Caco-2 (cell line): ENCODE results near the gene NDST1. TPM values are rescaled to one million over a fixed set of nuclear protein-coding genes. Genes with fewer than 3 reads are reported as not detected.

Experiments
- BruUV-seq: library from RNA; stranded (reverse); fragments of 400-500 nt; replicated peaks from 2 replicates; lab custom pipeline; 2021; lab: Mats Ljungman, UMichigan
- CTCF ChIA-PET: fragments of 300-600 bp; sonication (Branson Sonifier 250); formaldehyde crosslinking; loops from one replicate; lab custom pipeline; 2022; ENCODE audit warnings: antibody characterized with exemption; lab: Charles Lee
- POLR2A ChIA-PET: fragments of 300-600 bp; sonication (Branson Sonifier 250); formaldehyde crosslinking; loops from one replicate; lab custom pipeline; 2022; ENCODE audit warnings: antibody characterized with exemption; lab: Charles Lee
- DNase-seq, 2 experiments: peaks; one replicate each; pipeline versions ENCODE4 v3.0.0 to v3.0.0-alpha.2; 2020 to 2022
- H3K27me3 ChIP-seq: replicated peaks from 2 replicates; pipeline ENCODE4 v1.6.0; 2011; ENCODE audit warnings: low read length; ENCODE audit not compliant: control insufficient read depth, insufficient read depth
- H3K36me3 ChIP-seq: 2 replicates; pipeline ENCODE4 v1.5.1; 2011; ENCODE audit warnings: low read length; ENCODE audit not compliant: control insufficient read depth, insufficient read depth
- H3K4me1 ChIP-seq: fragments of 250-450 bp; sonication (Bioruptor Pico); 2 replicates; pipeline ENCODE4 v1.5.1; 2020; ENCODE audit warnings: mild to moderate bottlenecking
- H3K4me3 ChIP-seq: 2 replicates; pipeline ENCODE4 v1.5.1; 2011; ENCODE audit warnings: low read depth, mild to moderate bottlenecking, control low read depth, low read length
- H3K9me3 ChIP-seq: fragments of 250-450 bp; sonication (Bioruptor Pico); 2 replicates; pipeline ENCODE4 v1.5.1; 2020; ENCODE audit warnings: mild to moderate bottlenecking, moderate library complexity
- H3K27ac Mint-ChIP-seq: one replicate; pipeline ENCODE4 v1.8.0; 2022; ENCODE audit warnings: mixed read lengths; ENCODE audit not compliant: unreplicated experiment
- H3K27me3 Mint-ChIP-seq: one replicate; pipeline ENCODE4 v1.8.0; 2022; ENCODE audit warnings: mixed read lengths; ENCODE audit not compliant: insufficient read depth, unreplicated experiment
- H3K36me3 Mint-ChIP-seq: one replicate; pipeline ENCODE4 v1.8.0; 2022; ENCODE audit warnings: mild to moderate bottlenecking, mixed read lengths; ENCODE audit not compliant: insufficient read depth, unreplicated experiment
- H3K4me1 Mint-ChIP-seq: one replicate; pipeline ENCODE4 v1.8.0; 2022; ENCODE audit warnings: low read depth, mixed read lengths; ENCODE audit not compliant: unreplicated experiment
- H3K4me3 Mint-ChIP-seq: one replicate; pipeline ENCODE4 v1.8.0; 2022; ENCODE audit warnings: mild to moderate bottlenecking, moderate library complexity, mixed read lengths; ENCODE audit not compliant: unreplicated experiment
- H3K9me3 Mint-ChIP-seq: one replicate; pipeline ENCODE4 v1.8.0; 2022; ENCODE audit warnings: mixed read lengths; ENCODE audit not compliant: unreplicated experiment
- intact Hi-C: fragments of 100-400 bp; cut with micrococcal nuclease; formaldehyde crosslinking; loops from one replicate; pipeline ENCODE4 v1.10.0; 2022; ENCODE audit not compliant: unreplicated experiment
- total RNA-seq: library from RNA; stranded (reverse); gene quantifications from 2 replicates; pipeline ENCODE4 v1.2.3, GENCODE V29; 2022
- TF ChIP-seq, protein P1 (sequence below), 2 experiments: fragments of 200-600 bp in 1 of 2; IDR thresholded peaks; 1 replicate in 1 of 2; 2 replicates in 1 of 2; pipeline versions ENCODE4 v1.5.1 to v1.8.0; 2011 to 2022; ENCODE audit warnings: antibody characterized with exemption in 1 of 2, control low read depth in 1 of 2, inconsistent platforms in 1 of 2, low read depth in 1 of 2, low read length in 1 of 2, mild to moderate bottlenecking in 1 of 2, moderate library complexity in 1 of 2; ENCODE audit not compliant: insufficient read depth in 1 of 2, severe bottlenecking in 1 of 2, unreplicated experiment in 1 of 2

NDST1 gene
- total RNA-seq, 1 experiment from 2014 or later, result 110 TPM

GRCh38 chr5:150603052-150603451, 95.1 kb downstream of the NDST1 start:
- TF ChIP-seq, protein P1, sequence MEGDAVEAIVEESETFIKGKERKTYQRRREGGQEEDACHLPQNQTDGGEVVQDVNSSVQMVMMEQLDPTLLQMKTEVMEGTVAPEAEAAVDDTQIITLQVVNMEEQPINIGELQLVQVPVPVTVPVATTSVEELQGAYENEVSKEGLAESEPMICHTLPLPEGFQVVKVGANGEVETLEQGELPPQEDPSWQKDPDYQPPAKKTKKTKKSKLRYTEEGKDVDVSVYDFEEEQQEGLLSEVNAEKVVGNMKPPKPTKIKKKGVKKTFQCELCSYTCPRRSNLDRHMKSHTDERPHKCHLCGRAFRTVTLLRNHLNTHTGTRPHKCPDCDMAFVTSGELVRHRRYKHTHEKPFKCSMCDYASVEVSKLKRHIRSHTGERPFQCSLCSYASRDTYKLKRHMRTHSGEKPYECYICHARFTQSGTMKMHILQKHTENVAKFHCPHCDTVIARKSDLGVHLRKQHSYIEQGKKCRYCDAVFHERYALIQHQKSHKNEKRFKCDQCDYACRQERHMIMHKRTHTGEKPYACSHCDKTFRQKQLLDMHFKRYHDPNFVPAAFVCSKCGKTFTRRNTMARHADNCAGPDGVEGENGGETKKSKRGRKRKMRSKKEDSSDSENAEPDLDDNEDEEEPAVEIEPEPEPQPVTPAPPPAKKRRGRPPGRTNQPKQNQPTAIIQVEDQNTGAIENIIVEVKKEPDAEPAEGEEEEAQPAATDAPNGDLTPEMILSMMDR (IDR thresholded peaks at IDR 0.05; ENCODE audit: insufficient read depth in 1 of 2, low read depth in 1 of 2, low read length in 1 of 2, severe bottlenecking in 1 of 2, unreplicated experiment in 1 of 2), result no peak
- Histone ChIP-seq H3K36me3 (no peaks in the 10 kb centered on the region; the same call in 1 of the 2 replicates), H3K4me1 (peaks cover 10% of the 10 kb centered on the region; the same call in 1 of the 2 replicates), H3K9me3 (no peaks in the 10 kb centered on the region), H3K27me3 (no peaks in the 10 kb centered on the region), H3K4me3 (no peak overlapping the region)
- ChIA-PET CTCF (no interaction called here), POLR2A (no interaction called here)
- no peak overlapping the region for H3K4me3 Mint-ChIP-seq
- H3K36me3 Mint-ChIP-seq, result no peaks in the 10 kb centered on the region
- DNase-seq, result no peak
- H3K9me3 Mint-ChIP-seq, result no peaks in the 10 kb centered on the region
- BruUV-seq, result no TSS peak
- H3K4me1 Mint-ChIP-seq, result peaks cover 9% of the 10 kb centered on the region
- no peaks in the 10 kb centered on the region for H3K27me3 Mint-ChIP-seq
- H3K27ac Mint-ChIP-seq, result no peak overlapping the region
- intact Hi-C loops, result no loop called here

- Mint-ChIP-seq H3K4me3 (no peak overlapping the region), H3K27ac (no peak overlapping the region), H3K9me3 (no peaks in the 10 kb centered on the region), H3K36me3 (no peaks in the 10 kb centered on the region), H3K27me3 (no peaks in the 10 kb centered on the region), H3K4me1 (peaks cover 9% of the 10 kb centered on the region)
- TF ChIP-seq, protein P1 (IDR thresholded peaks at IDR 0.05; ENCODE audit: insufficient read depth in 1 of 2, low read depth in 1 of 2, low read length in 1 of 2, severe bottlenecking in 1 of 2, unreplicated experiment in 1 of 2), result no peak
- no peaks in the 10 kb centered on the region for H3K27me3 ChIP-seq
- intact Hi-C loops, result no loop called here
- CTCF ChIA-PET, result no interaction called here
- BruUV-seq, result no TSS peak
- POLR2A ChIA-PET, result no interaction called here
- no peak overlapping the region for H3K4me3 ChIP-seq
- H3K9me3 ChIP-seq, result no peaks in the 10 kb centered on the region
- H3K36me3 ChIP-seq, result no peaks in the 10 kb centered on the region; the same call in 1 of the 2 replicates
- H3K4me1 ChIP-seq, result peaks cover 10% of the 10 kb centered on the region; the same call in 1 of the 2 replicates
- DNase-seq, result no peak
Measured at GRCh38 chr5:150603491-150603890, 95.6 kb downstream of the NDST1 start.

GRCh38 chr5:150604010-150604409, 96.1 kb downstream of the NDST1 start:
- H3K27me3 Mint-ChIP-seq, result no peaks in the 10 kb centered on the region
- Histone ChIP-seq H3K27me3 (no peaks in the 10 kb centered on the region), H3K4me3 (no peak overlapping the region), H3K36me3 (no peaks in the 10 kb centered on the region; the same call in 1 of the 2 replicates), H3K9me3 (no peaks in the 10 kb centered on the region), H3K4me1 (peaks cover 10% of the 10 kb centered on the region; the same call in 1 of the 2 replicates)
- H3K9me3 Mint-ChIP-seq, result no peaks in the 10 kb centered on the region
- H3K4me1 Mint-ChIP-seq, result peaks cover 9% of the 10 kb centered on the region
- H3K27ac Mint-ChIP-seq, result no peak overlapping the region
- ChIA-PET CTCF (no interaction called here), POLR2A (no interaction called here)
- BruUV-seq, result no TSS peak
- H3K4me3 Mint-ChIP-seq, result no peak overlapping the region
- DNase-seq, result no peak
- H3K36me3 Mint-ChIP-seq, result no peaks in the 10 kb centered on the region
- intact Hi-C loops, result no loop called here
- TF ChIP-seq, protein P1 (IDR thresholded peaks at IDR 0.05; ENCODE audit: insufficient read depth in 1 of 2, low read depth in 1 of 2, low read length in 1 of 2, severe bottlenecking in 1 of 2, unreplicated experiment in 1 of 2), result no peak
